Astrocyte (in vitro differentiated cells and primary cell): ENCODE data around the gene LRRC42. TPM values are rescaled to one million over a fixed set of nuclear protein-coding genes. Genes with fewer than 3 reads are reported as not detected.

Experiments used
- DNase-seq: peaks from one replicate; pipeline ENCODE4 v3.0.0-alpha.2; 2010; ENCODE audit warnings: low read depth
- FAIRE-seq: peaks from 2 replicates; lab custom pipeline; 2011; peaks lifted over from hg19 to GRCh38; lab: Jason Lieb, UNC
- H2AFZ ChIP-seq: 2 replicates; pipeline ENCODE4 v1.6.0; 2012; ENCODE audit warnings: low read depth, low read length, inconsistent platforms
- H3K27ac ChIP-seq: 2 replicates; pipeline ENCODE4 v1.5.1; 2011; ENCODE audit warnings: low read depth, low read length, inconsistent platforms
- H3K27me3 ChIP-seq: 2 replicates; pipeline ENCODE4 v1.6.0; 2011; ENCODE audit warnings: low read length, inconsistent platforms; ENCODE audit not compliant: insufficient read depth
- H3K36me3 ChIP-seq: 2 replicates; pipeline ENCODE4 v1.5.1; 2011; ENCODE audit warnings: low read length, inconsistent platforms; ENCODE audit not compliant: insufficient read depth
- H3K4me1 ChIP-seq: 2 replicates; pipeline ENCODE4 v1.5.1; 2011; ENCODE audit warnings: low read length, inconsistent platforms; ENCODE audit not compliant: insufficient read depth
- H3K4me2 ChIP-seq: 2 replicates; pipeline ENCODE4 v1.6.0; 2012; ENCODE audit warnings: low read length, inconsistent platforms
- H3K4me3 ChIP-seq: 2 replicates; pipeline ENCODE4 v1.5.1; 2011; ENCODE audit warnings: low read depth, mild to moderate bottlenecking, low read length, inconsistent platforms; ENCODE audit not compliant: insufficient read depth
- H3K79me2 ChIP-seq: 2 replicates; pipeline ENCODE4 v1.6.0; 2012; ENCODE audit warnings: mild to moderate bottlenecking, low read length, inconsistent platforms; ENCODE audit not compliant: insufficient read depth
- H3K9ac ChIP-seq: 2 replicates; pipeline ENCODE4 v1.6.0; 2012; ENCODE audit warnings: mild to moderate bottlenecking, low read length, inconsistent platforms
- H3K9me3 ChIP-seq: 2 replicates; pipeline ENCODE4 v1.5.1; 2012; ENCODE audit warnings: low read depth, mild to moderate bottlenecking, low read length, inconsistent platforms; ENCODE audit not compliant: insufficient read depth
- H4K20me1 ChIP-seq: 2 replicates; pipeline ENCODE4 v1.6.0; 2012; ENCODE audit warnings: low read length, inconsistent platforms; ENCODE audit not compliant: insufficient read depth
- H3K27ac Mint-ChIP-seq: one replicate; pipeline ENCODE4 v1.8.0; 2021; ENCODE audit warnings: mild to moderate bottlenecking, mixed read lengths; ENCODE audit not compliant: unreplicated experiment
- H3K27me3 Mint-ChIP-seq: one replicate; pipeline ENCODE4 v1.8.0; 2021; ENCODE audit warnings: low read depth, mixed read lengths; ENCODE audit not compliant: unreplicated experiment
- H3K36me3 Mint-ChIP-seq: one replicate; pipeline ENCODE4 v1.8.0; 2021; ENCODE audit warnings: low read depth, mixed read lengths; ENCODE audit not compliant: unreplicated experiment
- H3K4me1 Mint-ChIP-seq: one replicate; pipeline ENCODE4 v1.8.0; 2021; ENCODE audit warnings: low read depth, mixed read lengths; ENCODE audit not compliant: unreplicated experiment
- H3K4me3 Mint-ChIP-seq: one replicate; pipeline ENCODE4 v1.8.0; 2021; ENCODE audit warnings: mild to moderate bottlenecking, moderate library complexity, mixed read lengths; ENCODE audit not compliant: unreplicated experiment
- H3K9me3 Mint-ChIP-seq: one replicate; pipeline ENCODE4 v1.8.0; 2021; ENCODE audit warnings: mild to moderate bottlenecking, mixed read lengths; ENCODE audit not compliant: unreplicated experiment
- CTCF ChIP-seq: IDR thresholded peaks from 2 replicates; pipeline ENCODE4 v1.5.1; 2011; ENCODE audit warnings: low read depth, mild to moderate bottlenecking, inconsistent platforms, low read length, moderate library complexity; ENCODE audit not compliant: insufficient read depth
- EZH2 ChIP-seq: IDR thresholded peaks from 2 replicates; pipeline ENCODE4 v1.6.1; 2012; ENCODE audit warnings: mild to moderate bottlenecking, low read length, inconsistent platforms; ENCODE audit not compliant: insufficient read depth
- total RNA-seq: library from RNA; stranded (reverse); gene quantifications from 2 replicates; pipeline ENCODE4 v1.2.1, GENCODE V29; 2021

Gene LRRC42
- total RNA-seq, 1 donor from 2014 or later: 54.6 TPM

- Histone ChIP-seq H3K4me2 (no peak overlapping the region), H4K20me1 (no peaks in the 10 kb centered on the region), H3K4me3 (no peak overlapping the region), H3K27me3 (peaks cover 12% of the 10 kb centered on the region), H3K9me3 (no peaks in the 10 kb centered on the region), H3K36me3 (no peaks in the 10 kb centered on the region), H3K27ac (no peak overlapping the region), H3K4me1 (no peaks in the 10 kb centered on the region), H3K9ac (no peak overlapping the region), H2AFZ (no peak overlapping the region), H3K79me2 (no peaks in the 10 kb centered on the region)
- Mint-ChIP-seq H3K27ac (no peak overlapping the region), H3K4me1 (no peaks in the 10 kb centered on the region), H3K4me3 (no peak overlapping the region), H3K36me3 (no peaks in the 10 kb centered on the region), H3K9me3 (no peaks in the 10 kb centered on the region), H3K27me3 (peaks cover 63% of the 10 kb centered on the region)
- no peak for FAIRE-seq
- no peak for DNase-seq
- no peak for TF ChIP-seq CTCF
Measured at GRCh38 chr1:54008876-54009275, 62.7 kb downstream of the LRRC42 start.

- Mint-ChIP-seq H3K27ac (no peak overlapping the region), H3K9me3 (no peaks in the 10 kb centered on the region), H3K27me3 (peaks cover 63% of the 10 kb centered on the region), H3K36me3 (no peaks in the 10 kb centered on the region), H3K4me1 (no peaks in the 10 kb centered on the region), H3K4me3 (no peak overlapping the region)
- Histone ChIP-seq H3K79me2 (no peaks in the 10 kb centered on the region), H2AFZ (no peak overlapping the region), H3K4me2 (no peak overlapping the region), H3K36me3 (no peaks in the 10 kb centered on the region), H3K27me3 (peaks cover 14% of the 10 kb centered on the region), H3K9me3 (no peaks in the 10 kb centered on the region), H3K4me3 (no peak overlapping the region), H3K27ac (no peak overlapping the region), H3K9ac (no peak overlapping the region), H3K4me1 (no peaks in the 10 kb centered on the region), H4K20me1 (no peaks in the 10 kb centered on the region)
- FAIRE-seq (no peak), DNase-seq (no peak)
- TF ChIP-seq EZH2: no peak
- TF ChIP-seq CTCF: no peak
Measured at GRCh38 chr1:54009406-54009805, 63.3 kb downstream of the LRRC42 start.

GRCh38 chr1:54010415-54011117, 64.4 kb downstream of the LRRC42 start:
- no peak overlapping the region for H3K4me3 Mint-ChIP-seq
- FAIRE-seq (no peak), DNase-seq (no peak)
- no peaks in the 10 kb centered on the region for H3K9me3 ChIP-seq
- no peak overlapping the region for H3K27ac Mint-ChIP-seq
- no peak overlapping the region for H2AFZ ChIP-seq
- no peaks in the 10 kb centered on the region for H3K4me1 ChIP-seq
- H3K79me2 ChIP-seq: no peaks in the 10 kb centered on the region
- peaks cover 60% of the 10 kb centered on the region for H3K27me3 Mint-ChIP-seq
- H3K4me3 ChIP-seq: no peak overlapping the region
- H3K36me3 ChIP-seq: no peaks in the 10 kb centered on the region
- H3K4me2 ChIP-seq: no peak overlapping the region
- no peak overlapping the region for H3K27ac ChIP-seq
- no peaks in the 10 kb centered on the region for H3K4me1 Mint-ChIP-seq
- no peaks in the 10 kb centered on the region for H4K20me1 ChIP-seq
- TF ChIP-seq CTCF: no peak
- TF ChIP-seq EZH2: no peak
- peaks cover 14% of the 10 kb centered on the region for H3K27me3 ChIP-seq
- no peaks in the 10 kb centered on the region for H3K9me3 Mint-ChIP-seq
- no peaks in the 10 kb centered on the region for H3K36me3 Mint-ChIP-seq
- no peak overlapping the region for H3K9ac ChIP-seq
